Eye (tissue), 1 donor: ENCODE data around the gene ADSS1.

Experiments used
- DNase-seq: peaks from one replicate; pipeline ENCODE4 v3.0.0-alpha.2; 2015

The ADSS1 gene

DNA sequence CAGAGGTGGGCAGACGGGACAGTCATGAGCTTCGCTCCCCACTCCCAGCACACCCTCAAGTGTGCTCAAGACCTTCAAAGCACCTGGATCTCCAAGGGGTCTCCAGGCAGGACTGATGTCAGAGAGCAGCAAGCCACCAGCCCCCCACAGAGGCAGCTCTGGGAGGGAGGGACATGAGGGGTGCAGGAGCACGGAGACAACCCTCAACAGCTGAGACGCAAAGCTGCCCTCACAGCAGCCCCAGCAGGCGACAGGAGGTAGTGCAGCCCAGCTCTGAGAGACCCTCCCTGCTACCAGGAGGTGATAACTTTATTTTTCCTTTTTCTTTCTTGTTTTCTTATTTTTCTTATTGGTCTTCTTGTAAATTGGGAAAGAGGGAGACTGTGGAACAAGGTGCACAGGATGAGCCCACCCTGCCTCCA lies 46.8 kb downstream of the ADSS1 start:
- DNase-seq, result no peak

DNA sequence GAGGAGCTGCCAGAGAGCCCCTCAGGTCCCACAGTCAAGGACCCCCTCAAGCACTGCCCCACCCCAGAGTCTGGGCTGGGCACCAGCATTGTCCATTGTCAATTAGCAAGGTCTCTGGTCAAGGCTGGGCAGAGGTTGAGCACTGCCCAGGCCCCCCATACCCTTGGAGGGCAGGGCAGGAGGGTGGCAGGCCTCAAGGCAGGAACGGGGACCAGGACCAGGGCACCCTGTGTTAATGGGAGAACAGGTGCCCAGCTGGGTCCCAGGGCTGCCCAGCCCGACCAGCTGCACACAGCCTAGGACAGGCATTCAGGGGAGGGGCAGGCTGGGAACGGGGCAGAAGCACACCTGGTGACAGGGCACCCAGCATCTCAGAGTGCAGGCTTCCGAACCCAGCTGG lies 47.3 kb downstream of the ADSS1 start:
- DNase-seq, result no peak

DNA sequence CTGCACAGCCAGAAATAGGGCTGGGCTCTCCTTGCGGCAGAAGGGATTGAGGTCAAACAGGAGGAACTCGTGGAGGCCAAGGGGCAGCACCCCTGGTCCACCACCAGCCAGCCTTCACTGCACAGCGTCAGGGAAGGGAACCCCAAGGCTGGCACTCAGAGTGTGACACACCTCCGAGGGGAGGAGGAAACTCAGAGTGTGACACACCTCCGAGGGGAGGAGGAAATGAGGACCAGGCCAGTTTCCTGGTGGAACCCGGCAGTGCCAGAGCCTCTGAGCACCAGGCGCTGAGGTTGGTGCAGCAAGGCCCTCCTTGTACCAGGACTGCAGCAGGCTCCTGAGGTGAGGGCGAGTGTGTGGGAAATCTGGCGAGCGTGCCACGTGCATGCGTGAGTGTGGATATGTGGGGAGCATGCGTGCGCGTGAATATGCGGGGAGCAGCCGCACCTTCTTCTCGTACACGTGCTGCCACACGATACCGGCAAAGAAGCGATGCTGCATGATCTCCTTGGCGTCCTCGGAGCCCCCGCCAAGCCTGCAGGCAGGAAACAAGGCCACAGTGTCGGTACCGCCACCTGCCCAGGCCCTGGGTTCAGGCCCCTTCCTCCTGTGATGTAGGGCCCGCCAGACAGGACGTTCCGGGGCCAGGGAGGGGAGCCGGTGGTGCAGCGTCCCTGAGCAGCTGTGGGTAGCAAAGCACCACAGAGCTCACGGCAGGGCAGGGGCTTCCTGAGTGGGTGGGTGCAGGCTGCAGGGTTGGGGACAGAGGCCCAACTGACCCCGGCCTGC lies 48.1 kb downstream of the ADSS1 start:
- DNase-seq, result no peak

DNA sequence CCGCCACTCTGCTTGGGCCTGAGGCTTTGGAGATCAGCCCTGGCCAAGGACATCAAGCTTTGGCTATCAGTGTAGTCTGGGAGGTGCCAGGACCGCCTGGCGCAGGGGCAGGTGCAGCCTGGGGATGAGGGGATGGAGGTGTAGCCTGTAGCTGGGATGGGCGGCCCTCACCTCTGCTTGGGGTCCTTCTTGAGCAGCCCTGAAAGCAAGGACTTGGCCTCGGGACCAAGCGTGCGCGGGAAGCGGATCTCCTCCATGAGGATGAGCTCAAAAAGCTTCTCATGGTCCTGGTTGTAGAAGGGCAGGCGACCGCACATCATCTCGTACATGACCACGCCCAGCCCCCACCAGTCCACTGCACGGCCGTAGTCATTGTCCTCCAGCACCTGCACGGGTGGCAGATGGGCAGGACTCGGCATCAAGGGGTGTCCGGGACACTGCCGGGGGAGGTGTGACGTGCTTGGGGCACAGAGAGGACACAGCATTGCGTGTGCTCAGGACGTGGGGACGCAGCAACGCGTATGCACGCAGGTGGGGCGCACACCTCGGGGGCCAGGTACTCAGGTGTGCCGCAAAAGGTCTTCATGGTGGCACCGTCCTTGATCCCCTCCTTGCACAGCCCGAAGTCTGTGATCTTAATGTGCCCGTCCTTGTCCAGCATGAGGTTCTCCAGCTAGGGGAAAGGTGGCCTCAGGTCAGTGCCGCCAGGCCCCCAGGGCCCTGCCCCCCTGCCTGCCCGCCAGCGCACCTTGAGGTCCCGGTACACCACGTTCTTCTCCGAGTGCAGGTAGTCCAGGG lies 48.9 kb downstream of the ADSS1 start:
- DNase-seq, result no peak

DNA sequence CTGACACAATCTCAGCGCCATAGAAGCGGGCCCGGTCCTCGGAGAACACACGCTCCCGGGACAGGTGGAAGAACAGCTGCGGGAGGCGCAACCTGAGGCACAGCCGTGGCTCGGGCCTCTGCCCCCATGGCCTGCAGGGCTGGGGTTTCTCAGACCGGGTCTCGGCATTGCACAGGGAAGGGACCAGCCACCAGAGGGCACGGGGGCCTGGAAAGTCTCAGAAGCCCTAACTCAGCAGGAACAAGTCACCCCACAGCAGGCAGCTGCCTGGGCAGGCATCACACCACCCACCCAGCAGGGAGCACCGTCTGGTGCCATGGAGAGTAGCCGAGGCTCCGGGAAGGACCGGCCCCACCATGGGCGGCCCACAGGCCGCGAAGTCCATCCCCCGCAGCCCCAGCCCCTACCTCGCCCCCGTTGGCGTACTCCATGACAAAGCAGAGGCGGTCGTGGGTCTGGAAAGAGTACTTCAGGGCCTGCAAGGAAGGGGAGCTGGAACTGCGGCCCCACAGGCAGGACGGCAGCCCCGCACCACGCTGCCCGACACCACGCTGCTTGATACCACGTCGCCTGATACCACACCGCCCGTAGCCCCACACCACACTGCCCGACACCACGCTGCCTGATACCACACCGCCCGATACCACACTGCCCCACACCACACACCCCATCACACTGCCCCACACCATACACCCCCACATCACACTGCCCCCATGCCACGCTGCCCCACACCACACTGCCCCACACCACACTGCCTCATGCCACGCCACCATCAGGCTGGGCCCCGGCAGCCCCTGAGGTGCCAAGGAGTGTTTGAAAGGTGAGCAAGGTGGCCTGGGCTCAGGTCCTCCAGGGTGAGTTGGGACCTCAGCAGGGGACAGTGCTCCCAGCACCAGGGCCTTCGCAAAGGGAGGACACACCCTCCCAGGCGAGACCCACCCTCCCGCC lies 49.8 kb downstream of the ADSS1 start:
- DNase-seq, result no peak

DNA sequence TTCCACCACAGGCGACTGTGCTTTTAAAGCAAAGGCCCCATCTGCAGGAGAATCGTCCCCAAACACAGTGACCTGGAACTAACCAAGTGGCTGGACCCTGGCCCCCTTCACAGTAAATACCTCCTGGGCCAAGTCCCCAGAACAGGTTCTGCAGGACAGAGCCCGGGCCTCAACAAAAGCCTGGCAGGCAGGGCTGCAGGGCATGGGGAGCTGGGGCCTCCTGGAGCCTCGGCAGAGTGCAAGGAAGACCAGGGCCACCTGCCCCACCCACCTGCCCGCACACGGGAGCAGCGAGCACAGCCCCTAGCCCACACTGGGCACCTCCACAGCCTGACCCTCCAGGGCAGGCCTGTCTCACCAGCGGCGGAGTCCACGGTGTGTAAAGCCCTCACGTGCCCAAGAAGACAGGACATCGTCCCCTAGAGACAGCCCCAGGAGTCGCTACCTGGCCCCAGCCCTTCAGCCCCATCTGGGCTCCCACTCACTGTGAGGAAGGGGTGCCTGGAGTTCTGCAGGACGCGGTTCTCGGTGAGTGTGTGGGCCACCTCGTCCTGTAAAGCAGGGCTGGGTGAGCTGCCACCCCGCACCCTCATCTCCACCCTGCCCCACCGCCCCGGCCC lies 50.5 kb downstream of the ADSS1 start:
- DNase-seq, result no peak

DNA sequence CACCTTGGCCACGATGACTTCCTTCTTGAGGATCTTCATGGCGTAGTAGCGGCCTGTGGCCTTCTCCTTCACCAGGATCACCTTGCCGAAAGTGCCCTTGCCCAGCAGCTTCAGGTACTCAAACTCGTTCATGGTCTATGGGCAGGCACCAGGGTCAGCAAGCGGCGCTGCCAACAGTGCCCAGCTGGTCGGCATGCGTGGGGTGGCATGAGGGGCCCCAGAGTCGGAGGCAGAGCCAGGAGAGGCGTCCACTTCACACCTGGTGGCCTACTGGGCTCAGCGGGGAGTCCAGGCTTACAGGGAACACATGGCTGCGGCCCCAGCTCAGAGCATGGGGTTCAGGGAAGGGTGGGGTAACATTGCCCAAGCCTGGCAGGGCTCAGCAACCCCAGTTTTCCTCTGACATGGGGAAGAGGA lies 51.1 kb downstream of the ADSS1 start:
- DNase-seq, result no peak

DNA sequence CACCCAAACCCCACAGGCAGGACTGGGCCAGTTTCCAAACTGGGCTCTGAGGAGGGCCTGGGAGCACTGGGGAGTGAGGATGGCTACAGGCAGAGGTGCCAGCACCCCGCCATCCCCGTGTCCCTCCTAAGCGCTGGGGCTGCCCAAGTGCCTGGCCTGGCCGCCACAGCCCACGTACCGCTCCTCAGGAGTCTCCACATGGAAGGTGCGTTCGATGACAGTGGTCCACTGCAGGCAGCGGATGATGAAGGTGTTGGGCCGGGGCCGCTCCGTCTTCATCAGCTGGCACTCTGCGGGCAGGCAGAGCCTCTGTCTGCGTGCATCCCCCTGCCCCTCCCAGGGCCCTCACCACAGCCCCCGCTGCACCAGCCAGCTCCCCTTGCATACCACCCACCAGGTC lies 52.5 kb downstream of the ADSS1 start:
- DNase-seq, result no peak

DNA sequence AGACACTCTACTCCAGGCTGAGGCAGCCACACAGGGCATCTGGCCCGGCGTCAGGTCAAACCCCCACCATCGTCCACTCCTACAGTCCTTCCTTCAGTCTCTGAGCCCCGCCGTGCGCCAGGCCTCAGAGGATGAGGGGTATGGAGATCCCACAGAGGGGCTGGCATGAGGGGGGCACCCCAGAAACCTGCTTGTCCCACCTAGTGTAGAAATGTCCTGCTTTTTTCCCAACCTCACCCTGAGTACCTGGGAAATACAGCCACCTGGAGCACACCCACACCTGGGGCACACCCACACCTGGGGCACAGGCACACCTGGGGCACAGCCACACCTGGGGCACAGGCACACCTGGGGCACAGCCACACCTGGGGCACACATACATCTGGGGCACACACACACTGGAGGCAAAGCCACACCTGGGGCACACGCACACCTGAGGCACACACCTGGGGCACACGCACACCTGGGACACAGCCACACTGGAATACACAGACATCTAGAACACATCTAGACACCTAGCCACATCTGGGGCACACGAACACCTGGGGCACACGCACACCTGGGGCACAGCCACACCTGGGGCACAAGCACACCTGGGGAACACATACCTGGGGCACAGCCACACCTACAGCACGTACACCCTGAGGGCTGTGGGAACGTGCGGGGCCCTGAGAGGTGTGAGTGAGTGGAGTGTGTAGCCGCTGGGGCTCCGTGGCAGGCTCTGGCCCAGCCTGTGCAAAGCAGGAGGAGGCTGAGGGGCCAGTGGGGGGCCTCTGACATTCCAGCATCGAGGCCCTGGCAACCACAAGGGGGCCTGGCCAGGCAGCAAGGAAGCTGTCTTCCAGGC lies 53.2 kb downstream of the ADSS1 start:
- DNase-seq, result peak; percentile 48

DNA sequence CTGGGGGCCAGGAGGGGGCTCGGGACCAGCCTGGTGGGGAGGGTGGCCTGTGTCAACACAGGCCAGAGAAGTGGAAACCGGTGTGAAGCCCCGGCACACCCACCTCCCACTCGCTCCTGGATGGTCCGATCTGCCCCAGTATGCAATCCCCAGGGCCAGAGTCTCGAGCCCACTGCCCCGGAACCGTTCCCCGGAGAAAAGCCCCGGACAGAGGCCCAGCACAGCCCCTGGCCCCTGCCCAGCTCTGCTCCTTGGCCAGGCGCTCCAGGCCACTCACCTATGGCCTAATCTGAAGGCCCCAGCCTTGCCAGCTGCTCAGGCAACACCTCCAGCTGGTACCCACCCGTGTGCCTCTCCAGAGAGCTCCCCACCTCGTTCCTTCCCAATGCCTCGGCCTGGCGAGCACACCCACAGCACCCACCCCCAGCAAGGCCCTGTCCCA lies 53.8 kb downstream of the ADSS1 start:
- no peak for DNase-seq

DNA sequence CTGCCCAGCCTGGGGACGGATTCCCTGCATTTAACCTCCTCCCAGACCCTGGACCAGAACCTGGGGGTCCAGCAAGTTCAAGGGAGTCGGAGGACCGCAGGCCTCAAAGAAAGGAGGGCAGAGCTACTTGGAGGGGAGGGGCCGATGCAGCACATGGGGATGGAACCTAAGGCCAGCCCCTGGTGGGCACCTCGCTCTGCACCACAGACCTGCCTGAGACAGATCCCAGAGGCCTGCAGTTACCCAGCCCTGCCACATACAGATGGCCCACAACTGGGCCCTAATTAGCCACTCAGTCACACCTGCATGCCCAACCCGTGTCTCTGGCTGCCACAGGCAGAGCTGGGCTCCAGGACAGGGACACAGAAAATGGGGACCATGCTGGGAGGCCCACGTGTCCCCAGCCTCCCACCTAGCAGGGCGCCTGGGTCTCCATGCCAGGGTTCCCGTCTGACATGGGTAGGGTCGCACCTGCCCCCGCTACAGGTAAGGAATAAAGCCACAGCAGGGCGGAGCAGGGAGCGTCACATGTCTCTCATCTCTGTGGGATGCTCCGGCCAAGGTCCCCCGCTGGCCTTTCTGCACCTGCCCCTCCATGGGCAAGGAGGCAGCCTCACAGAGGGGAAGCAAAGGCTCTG lies 54.8 kb downstream of the ADSS1 start:
- DNase-seq, result no peak

DNA sequence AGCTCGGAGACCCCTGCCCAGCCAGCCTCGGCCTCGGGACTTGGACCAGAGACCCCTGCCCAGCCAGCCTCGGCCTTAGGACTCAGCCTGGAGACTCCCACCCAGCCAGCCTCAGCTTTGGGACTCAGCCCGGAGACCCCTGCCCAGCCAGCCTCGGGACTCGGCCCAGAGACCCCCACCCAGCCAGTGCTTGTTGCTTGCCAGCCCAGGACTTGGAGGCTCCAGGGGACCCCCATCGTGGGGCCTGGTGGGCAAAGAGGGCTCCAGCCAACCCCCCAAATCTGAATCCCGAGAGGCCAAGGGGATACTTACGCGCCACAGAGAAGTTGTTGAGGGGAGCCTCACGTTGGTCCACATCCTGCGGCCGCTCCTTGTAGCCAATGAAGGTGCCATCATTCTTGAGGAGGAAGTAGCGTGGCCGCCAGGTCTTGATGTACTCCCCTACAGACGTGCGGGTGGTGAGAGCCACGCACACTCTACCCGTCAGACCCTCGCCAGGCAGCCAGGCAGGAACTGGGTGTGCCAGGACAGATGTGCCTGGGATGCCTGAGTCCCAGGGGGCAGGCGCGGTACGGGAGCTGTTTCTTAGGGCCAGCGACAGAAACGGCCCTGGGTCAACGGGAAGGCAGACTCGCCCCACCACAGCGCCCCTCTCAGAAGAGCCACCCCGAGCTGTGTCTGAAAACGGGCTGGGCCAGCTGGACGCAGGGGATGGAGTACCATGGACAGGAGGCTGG lies 55.9 kb downstream of the ADSS1 start:
- DNase-seq, result no peak

DNA sequence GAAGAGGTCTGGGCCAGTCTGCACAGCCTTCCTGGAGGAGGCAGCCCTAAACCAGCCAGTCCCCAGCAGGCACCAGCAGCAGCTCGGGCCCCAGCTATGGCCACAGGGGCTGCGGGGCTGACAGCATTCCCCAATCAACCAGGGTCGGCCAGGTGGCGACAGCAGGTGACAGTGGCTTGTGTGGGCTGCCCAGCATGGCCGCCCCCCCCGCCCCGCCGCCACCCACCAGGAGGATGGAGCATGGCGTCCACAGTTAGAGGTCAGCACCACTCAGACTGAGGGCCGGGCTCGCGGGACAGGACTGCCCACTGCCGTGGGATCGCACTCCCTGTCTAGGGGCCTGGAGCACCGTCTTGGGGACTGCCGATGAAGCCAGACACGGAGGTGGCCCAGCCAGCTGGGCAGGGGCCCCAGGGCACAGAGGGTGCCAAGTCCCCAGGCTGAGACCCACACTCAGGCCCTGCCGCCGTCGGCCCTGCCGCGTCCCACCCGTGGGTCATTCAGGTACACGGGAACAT lies 56.5 kb downstream of the ADSS1 start:
- DNase-seq, result no peak

DNA sequence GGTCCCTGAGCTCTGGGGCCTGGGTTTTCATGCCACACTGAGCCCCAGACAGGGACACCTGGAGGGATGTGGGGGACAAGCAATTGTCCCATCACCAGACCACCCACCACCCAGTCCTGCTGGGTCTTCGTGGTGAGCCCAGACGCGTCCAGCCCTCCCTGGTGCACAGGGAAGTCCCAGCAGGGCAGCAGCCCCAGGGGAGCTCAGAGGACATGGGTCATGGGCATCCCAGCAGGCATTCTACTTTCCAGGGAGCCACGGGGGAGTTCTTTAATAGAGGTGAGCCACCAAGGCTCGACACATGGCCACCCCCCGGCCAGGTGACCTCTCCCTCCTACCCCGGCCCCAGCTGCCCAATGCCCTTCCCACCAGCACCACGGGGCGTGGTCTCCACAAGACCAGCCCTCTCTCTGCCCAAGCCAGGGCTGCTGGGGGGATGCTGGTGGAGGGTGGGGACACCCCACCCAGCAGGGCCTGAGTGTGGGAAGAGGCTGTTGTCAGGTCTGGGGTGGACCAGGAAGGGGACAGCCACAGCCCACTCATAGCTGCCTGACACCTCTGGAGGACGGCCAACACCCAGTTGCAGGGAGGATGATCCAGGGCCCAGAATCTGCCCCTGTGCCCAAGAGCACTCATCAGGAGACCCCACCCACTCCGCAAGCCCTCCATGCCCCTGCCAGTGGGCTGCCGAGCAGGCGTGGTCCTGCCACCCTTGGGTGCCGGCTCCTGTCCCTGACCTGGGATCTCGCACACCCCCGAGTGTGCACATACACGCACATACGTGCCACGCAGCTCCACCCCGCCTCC lies 57.4 kb downstream of the ADSS1 start:
- DNase-seq, result no peak

DNA sequence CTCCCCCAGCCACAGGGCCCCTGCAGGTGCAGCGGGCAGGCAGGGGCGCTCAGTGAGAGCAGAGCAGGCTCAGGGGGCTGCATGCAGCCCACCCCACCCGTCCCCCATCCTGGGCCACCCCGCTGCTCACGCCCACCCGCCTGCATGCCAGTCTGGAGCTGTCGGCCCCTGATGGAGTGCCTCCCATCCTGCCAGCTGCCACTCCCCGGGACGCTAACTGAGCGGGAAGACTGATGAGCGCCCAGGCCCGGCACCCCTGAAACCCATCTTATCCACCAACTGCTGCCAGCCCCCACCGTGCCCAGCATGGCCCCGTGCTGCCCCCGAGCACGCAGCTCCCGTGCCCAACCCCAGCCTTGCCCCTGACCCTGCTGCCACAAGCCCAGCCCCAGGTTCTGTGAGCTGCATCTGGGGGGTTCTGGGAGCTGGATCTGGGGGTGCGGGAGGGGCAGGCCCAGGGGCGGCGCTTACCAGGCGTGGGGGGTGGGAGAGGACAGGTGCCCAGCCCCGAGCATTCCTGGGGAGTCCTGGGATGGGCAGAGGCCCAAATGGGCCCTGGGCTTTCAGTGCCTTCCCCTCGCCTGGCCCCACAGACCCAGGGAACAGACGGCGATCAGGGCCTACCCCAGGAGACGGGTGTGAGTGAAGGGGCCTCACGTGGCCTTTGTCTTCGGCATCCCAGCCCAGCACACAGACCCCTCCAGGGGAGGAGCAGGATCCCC lies 58.2 kb downstream of the ADSS1 start:
- no peak for DNase-seq

DNA sequence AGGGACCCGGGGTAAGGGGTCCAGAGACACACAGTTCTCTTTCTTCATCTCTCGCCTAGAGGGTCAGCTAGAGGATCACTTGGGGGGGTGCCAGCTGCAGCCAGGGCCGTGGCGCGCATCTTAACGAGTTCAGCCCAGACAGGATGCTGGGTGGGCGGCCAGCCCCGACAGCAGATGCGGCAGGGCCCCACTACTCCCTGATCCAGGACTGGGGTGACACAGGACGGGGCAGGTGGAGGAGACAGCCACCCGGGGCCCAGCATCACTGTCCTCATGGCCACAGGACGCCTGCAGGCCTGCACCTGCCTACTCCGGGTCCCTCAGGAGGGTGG lies 58.7 kb downstream of the ADSS1 start:
- DNase-seq, result no peak

DNA sequence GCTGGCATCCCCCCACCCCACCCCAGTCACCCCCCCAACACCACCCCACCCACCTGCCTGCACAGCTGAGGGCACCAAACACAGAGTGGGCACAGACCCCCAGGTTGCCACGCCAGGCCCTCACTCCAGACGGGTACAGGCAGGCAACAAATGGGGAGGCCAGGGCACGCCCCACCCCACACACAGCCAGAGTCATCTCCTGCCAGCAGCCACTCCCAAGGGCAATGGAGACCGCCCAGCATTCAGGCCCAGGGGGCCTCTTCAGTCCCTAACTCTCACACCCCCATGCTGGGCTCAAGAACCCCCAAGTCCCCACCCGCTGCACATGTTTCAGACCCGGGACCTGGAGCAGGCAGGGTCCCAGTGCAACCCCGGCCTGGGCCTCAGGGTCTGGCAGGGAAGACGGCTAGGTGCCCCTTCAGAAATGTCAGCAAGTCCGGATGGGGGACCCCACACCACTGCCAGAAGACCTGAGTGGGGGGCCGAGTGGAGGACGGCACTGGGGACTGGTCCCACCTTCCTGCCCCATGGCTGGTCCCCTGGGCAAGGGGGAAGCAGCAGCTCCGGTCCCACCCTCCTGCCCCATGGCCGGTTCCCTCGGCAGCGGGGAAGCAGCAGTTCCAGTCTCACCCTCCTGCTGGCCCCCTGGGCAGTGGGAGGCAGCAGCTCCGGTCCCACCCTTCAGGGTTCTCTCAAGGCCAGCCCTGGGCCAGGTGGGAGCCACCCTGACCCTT lies 59.6 kb downstream of the ADSS1 start:
- no peak for DNase-seq

DNA sequence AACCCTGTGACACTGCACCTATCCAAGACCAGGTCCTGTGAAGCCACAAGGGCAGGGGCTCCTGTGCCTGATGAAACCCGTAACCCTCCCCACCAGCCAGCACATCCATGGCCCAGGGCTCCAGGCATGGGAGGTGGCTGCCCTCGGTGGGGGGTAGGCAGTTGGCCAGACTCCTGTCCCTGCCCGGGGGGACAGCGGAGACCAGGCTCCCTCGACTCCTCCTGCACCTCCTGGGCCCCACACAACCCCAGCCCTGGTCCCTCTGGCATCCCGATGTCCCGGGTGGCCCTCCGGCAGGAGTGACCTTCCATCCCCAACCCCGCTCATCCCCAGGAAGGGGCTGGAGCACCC lies 60.2 kb downstream of the ADSS1 start:
- no peak for DNase-seq
